ENCODE results near the gene CARD10. TPM values are rescaled to one million over a fixed set of nuclear protein-coding genes. Genes with fewer than 3 reads are reported as not detected.

The CARD10 gene
- total RNA-seq, 6 experiments from 2014 or later: 9.0 to 27.8 (median 14.2) TPM

DNA sequence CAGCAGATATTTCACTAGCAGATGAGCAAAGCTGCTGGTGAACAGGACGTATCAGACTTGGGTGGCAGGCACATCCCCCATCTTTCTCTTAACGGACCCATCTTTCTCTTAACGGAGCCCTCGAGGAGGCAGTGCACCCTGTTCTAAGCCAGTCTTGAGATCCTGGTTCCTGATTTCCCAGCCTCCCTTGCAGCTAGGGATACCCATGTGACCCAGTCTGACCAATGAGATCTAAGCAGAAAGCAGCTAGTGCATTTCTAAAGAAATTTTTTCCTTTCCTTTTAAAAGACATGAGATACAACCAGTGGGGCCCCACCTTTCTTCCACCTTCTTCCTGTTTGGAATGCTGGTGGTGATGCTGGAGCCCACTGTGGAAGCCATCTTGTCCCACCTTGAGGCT, 78.3 kb downstream of the CARD10 start:
- DNase-seq (no peak), ATAC-seq (no peak)
- H3K4me3 ChIP-seq: no peak overlapping the region
- no peak overlapping the region for H3K27ac ChIP-seq
- intact Hi-C loops (cut with DNase I): no loop called here
- H3K9me3 ChIP-seq: no peaks in the 10 kb centered on the region
- H3K36me3 ChIP-seq: no peaks in the 10 kb centered on the region
- TF ChIP-seq, protein P1, sequence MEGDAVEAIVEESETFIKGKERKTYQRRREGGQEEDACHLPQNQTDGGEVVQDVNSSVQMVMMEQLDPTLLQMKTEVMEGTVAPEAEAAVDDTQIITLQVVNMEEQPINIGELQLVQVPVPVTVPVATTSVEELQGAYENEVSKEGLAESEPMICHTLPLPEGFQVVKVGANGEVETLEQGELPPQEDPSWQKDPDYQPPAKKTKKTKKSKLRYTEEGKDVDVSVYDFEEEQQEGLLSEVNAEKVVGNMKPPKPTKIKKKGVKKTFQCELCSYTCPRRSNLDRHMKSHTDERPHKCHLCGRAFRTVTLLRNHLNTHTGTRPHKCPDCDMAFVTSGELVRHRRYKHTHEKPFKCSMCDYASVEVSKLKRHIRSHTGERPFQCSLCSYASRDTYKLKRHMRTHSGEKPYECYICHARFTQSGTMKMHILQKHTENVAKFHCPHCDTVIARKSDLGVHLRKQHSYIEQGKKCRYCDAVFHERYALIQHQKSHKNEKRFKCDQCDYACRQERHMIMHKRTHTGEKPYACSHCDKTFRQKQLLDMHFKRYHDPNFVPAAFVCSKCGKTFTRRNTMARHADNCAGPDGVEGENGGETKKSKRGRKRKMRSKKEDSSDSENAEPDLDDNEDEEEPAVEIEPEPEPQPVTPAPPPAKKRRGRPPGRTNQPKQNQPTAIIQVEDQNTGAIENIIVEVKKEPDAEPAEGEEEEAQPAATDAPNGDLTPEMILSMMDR (IDR thresholded peaks at IDR 0.05): no peak
- no peak for TF ChIP-seq POLR2A (IDR thresholded peaks at IDR 0.05)
- no peaks in the 10 kb centered on the region for H3K27me3 ChIP-seq
- 90% methylated on average over 2 of the region's 4 CpGs for WGBS (ENCODE audit: insufficient coverage, low coverage, low lambda C conversion rate, missing lambda C conversion rate)
- no peaks in the 10 kb centered on the region for H3K4me1 ChIP-seq

Other genes with a start within 250 kb of the CARD10 start
- gene CYTH4, start 236.9 kb downstream of the CARD10 start, total RNA-seq: 10 to 100 TPM in 1 of 6 experiments, 1 to 10 TPM in 5; 2.9 to 12.8 (median 4.0) TPM
- under 1 TPM; 0.07 to 0.93 (median 0.49) TPM for gene ELFN2, start 91.9 kb downstream of the CARD10 start, total RNA-seq
- gene MFNG, start 33.0 kb downstream of the CARD10 start, total RNA-seq: 10 to 100 TPM in 4 of 6 experiments, 1 to 10 TPM in 2; 5.6 to 14.4 (median 10.2) TPM
- gene CDC42EP1, start 41.1 kb upstream of the CARD10 start, total RNA-seq: 100 to 1,000 TPM in 1 of 6 experiments, 10 to 100 TPM in 5; 29.2 to 117 (median 68.0) TPM
- under 1 TPM in 1 of 6 experiments, not detected in 5; 0.64 TPM for gene LGALS2, start 60.7 kb upstream of the CARD10 start, total RNA-seq
- 10 to 100 TPM; 18.4 to 27.3 (median 24.1) TPM for gene GGA1, start 89.4 kb upstream of the CARD10 start, total RNA-seq
- gene SH3BP1, start 120.3 kb upstream of the CARD10 start, total RNA-seq: 1 to 10 TPM; 1.6 to 4.8 (median 2.8) TPM
- gene PDXP, start 139.3 kb upstream of the CARD10 start, total RNA-seq: 10 to 100 TPM; 15.7 to 63.4 (median 34.4) TPM
- gene LGALS1, start 156.2 kb upstream of the CARD10 start, total RNA-seq: 100 to 1,000 TPM in 4 of 6 experiments, 10 to 100 TPM in 2; 34.7 to 267 (median 141) TPM
- gene NOL12, start 166.9 kb upstream of the CARD10 start, total RNA-seq: 10 to 100 TPM in 2 of 6 experiments, 1 to 10 TPM in 4; 8.4 to 16.1 (median 9.4) TPM
- 10 to 100 TPM; 11.7 to 22.8 (median 20.7) TPM for gene TRIOBP, start 177.6 kb upstream of the CARD10 start, total RNA-seq